NCI-H748 (cell line): ENCODE measurements around the gene IL16.

Experiments
- DNase-seq: peaks from one replicate; lab custom pipeline; 2025; ENCODE audit not compliant: unreplicated experiment; lab: John Stamatoyannopoulos, UW

The IL16 gene

GRCh38 chr15:81361891-81362290 lies 165.2 kb downstream of the IL16 start:
- DNase-seq = no peak

GRCh38 chr15:81362790-81363189 lies 166.1 kb downstream of the IL16 start:
- no peak for DNase-seq

- DNase-seq = no peak
These were observed 166.6 kb downstream of the IL16 start for GRCh38 chr15:81363276-81363675.
